Colonic mucosa (tissue), 4 donors: ENCODE data around the gene ADK. TPM values are rescaled to one million over a fixed set of nuclear protein-coding genes. Genes with fewer than 3 reads are reported as not detected.

Experiments used
- DNase-seq: peaks from one replicate; pipeline ENCODE4 v3.0.0-alpha.2; 2020
- H3K27ac ChIP-seq: fragments of 200-600 bp; one replicate; pipeline ENCODE4 v1.8.0; 2021
- H3K27me3 ChIP-seq: fragments of 200-600 bp; one replicate; pipeline ENCODE4 v1.8.0; 2021
- H3K36me3 ChIP-seq: fragments of 200-600 bp; one replicate; pipeline ENCODE4 v1.8.0; 2021
- H3K4me1 ChIP-seq: fragments of 200-600 bp; one replicate; pipeline ENCODE4 v1.8.0; 2021; ENCODE audit warnings: mild to moderate bottlenecking
- H3K4me3 ChIP-seq: fragments of 200-600 bp; one replicate; pipeline ENCODE4 v1.8.0; 2021
- H3K9ac ChIP-seq, 2 donors: one replicate each; pipeline ENCODE4 v1.7.0; 2013; ENCODE audit warnings: control low read depth in 2 of 2, low read depth in 2 of 2, low read length in 2 of 2
- H3K9me3 ChIP-seq: fragments of 200-600 bp; one replicate; pipeline ENCODE4 v1.8.0; 2021
- intact Hi-C: fragments of 100-400 bp; cut with DNase I; formaldehyde crosslinking; loops from one replicate; pipeline ENCODE4 v1.14.1; 2022
- total RNA-seq, 2 donors: library from RNA; stranded (reverse); fragmentation: NEBNext Ultra II Directional in 1 of 2; extraction: Animal tissue kit (Norgen Biotek cat#: 25700) in 1 of 2; gene quantifications; one replicate each; pipeline ENCODE4 v1.2.1, GENCODE V29; 2021
- TF ChIP-seq, protein P1 (sequence below): fragments of 200-600 bp; IDR thresholded peaks from one replicate; pipeline ENCODE4 v1.8.0; 2022; ENCODE audit warnings: antibody characterized with exemption, mild to moderate bottlenecking
- donor health status: healthy.
- donor health status: DM: no; HTN: no; CAD: no.
- donor health status: DM: no; HTN: no; CAD: no.

ADK gene
- total RNA-seq, 2 donors from 2014 or later = 20.2 to 27.6 TPM

DNA sequence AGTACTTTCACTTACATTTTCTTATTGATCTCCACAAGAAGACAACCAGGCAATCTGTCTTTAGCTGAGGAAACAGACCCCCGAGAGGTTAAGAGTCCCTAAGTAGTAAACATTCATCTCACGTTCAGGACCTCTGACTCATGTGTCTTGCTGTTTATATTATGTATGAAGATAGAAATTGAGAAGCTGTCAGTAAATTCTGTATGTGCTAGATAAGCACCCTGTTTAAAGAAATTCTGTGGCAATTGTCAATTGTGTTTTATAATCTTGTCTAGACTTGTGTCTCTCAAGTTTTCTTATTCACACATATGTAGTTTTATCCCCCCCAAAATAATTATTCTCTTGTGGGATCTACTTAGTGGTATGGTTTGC is 14.5 kb downstream of the ADK start:
- Histone ChIP-seq H3K4me3 (no peak overlapping the region), H3K27me3 (no peaks in the 10 kb centered on the region), H3K9me3 (no peaks in the 10 kb centered on the region), H3K36me3 (no peaks in the 10 kb centered on the region), H3K9ac (no peak overlapping the region), H3K27ac (no peak overlapping the region), H3K4me1 (no peaks in the 10 kb centered on the region)
- TF ChIP-seq, protein P1, sequence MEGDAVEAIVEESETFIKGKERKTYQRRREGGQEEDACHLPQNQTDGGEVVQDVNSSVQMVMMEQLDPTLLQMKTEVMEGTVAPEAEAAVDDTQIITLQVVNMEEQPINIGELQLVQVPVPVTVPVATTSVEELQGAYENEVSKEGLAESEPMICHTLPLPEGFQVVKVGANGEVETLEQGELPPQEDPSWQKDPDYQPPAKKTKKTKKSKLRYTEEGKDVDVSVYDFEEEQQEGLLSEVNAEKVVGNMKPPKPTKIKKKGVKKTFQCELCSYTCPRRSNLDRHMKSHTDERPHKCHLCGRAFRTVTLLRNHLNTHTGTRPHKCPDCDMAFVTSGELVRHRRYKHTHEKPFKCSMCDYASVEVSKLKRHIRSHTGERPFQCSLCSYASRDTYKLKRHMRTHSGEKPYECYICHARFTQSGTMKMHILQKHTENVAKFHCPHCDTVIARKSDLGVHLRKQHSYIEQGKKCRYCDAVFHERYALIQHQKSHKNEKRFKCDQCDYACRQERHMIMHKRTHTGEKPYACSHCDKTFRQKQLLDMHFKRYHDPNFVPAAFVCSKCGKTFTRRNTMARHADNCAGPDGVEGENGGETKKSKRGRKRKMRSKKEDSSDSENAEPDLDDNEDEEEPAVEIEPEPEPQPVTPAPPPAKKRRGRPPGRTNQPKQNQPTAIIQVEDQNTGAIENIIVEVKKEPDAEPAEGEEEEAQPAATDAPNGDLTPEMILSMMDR = no peak
- no peak for DNase-seq
- intact Hi-C loops = no loop called here

DNA sequence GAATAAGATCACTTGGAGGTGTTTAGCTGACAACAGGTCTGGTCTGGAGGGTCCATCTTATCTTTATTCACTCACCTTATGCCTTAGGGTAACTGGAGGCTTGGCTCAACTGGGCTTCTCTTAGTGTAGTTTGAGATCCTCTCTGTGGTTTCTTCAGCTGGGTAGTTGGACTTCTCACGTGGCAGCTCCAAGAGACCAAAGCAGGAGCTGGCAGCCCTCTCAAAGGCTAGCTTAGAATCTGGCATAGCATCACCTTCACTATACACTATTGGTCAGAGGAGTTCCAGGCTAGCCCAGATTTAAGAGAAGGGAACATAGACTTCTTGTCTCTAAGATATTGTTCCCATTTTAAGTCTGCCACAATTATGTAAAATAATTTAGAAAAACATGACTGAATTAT is 16.4 kb downstream of the ADK start:
- no peak overlapping the region for H3K27ac ChIP-seq
- H3K4me3 ChIP-seq = no peak overlapping the region
- no peak overlapping the region for H3K9ac ChIP-seq
- no peaks in the 10 kb centered on the region for H3K27me3 ChIP-seq
- no peaks in the 10 kb centered on the region for H3K9me3 ChIP-seq
- TF ChIP-seq, protein P1 = no peak
- no peaks in the 10 kb centered on the region for H3K4me1 ChIP-seq
- DNase-seq = no peak
- intact Hi-C loops = no loop called here
- H3K36me3 ChIP-seq = no peaks in the 10 kb centered on the region

DNA sequence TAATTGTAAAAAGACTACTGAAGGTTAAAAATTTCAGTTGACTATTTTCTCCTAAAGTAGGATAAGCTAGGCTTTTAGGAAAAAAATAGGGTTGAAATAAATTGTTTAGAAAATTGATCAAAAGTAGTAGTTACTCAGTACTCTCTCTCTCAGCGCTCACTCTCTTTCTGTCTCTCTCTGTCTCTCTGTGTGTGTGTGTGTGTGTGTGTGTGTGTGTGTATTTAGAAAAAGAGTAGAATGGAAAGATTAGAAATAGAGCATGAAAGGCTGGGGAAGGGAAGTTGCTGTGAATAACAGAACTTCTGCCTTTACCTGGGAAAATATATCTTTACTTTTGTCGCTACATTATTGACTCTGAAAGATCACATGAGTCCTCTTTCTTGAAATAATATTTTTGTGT is 20.6 kb downstream of the ADK start:
- no peak overlapping the region for H3K27ac ChIP-seq
- DNase-seq = no peak
- no peaks in the 10 kb centered on the region for H3K27me3 ChIP-seq
- intact Hi-C loops = no loop called here
- H3K4me3 ChIP-seq = no peak overlapping the region
- no peak overlapping the region for H3K9ac ChIP-seq
- H3K4me1 ChIP-seq = peaks cover 3% of the 10 kb centered on the region
- H3K9me3 ChIP-seq = no peaks in the 10 kb centered on the region
- H3K36me3 ChIP-seq = no peaks in the 10 kb centered on the region
- TF ChIP-seq, protein P1 = no peak

DNA sequence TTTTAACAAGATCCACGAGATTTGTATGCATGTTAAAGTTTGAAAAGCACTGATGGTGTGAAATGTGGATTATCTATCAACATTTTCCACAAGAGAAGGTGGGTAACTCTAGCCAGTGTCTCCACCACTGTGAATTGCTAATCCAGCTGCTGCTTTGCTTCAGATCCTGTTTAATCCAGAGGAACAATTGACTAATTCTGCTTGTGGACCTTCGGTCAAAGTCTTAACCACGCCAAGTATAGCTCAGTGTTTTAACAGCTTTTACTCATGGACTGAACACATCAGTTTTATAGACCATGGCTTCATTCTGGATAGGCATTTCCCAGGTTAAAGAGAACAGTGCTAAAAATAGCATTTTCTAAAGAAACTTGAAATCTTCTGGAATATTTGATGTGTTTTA is 23.5 kb downstream of the ADK start:
- TF ChIP-seq, protein P1 = no peak
- no peaks in the 10 kb centered on the region for H3K36me3 ChIP-seq
- no peak overlapping the region for H3K27ac ChIP-seq
- H3K27me3 ChIP-seq = no peaks in the 10 kb centered on the region
- no peak overlapping the region for H3K4me3 ChIP-seq
- peaks cover 3% of the 10 kb centered on the region for H3K4me1 ChIP-seq
- DNase-seq = no peak
- intact Hi-C loops = no loop called here
- H3K9me3 ChIP-seq = no peaks in the 10 kb centered on the region
- H3K9ac ChIP-seq = peak overlapping the region in 1 of 2 donors; percentile 58

DNA sequence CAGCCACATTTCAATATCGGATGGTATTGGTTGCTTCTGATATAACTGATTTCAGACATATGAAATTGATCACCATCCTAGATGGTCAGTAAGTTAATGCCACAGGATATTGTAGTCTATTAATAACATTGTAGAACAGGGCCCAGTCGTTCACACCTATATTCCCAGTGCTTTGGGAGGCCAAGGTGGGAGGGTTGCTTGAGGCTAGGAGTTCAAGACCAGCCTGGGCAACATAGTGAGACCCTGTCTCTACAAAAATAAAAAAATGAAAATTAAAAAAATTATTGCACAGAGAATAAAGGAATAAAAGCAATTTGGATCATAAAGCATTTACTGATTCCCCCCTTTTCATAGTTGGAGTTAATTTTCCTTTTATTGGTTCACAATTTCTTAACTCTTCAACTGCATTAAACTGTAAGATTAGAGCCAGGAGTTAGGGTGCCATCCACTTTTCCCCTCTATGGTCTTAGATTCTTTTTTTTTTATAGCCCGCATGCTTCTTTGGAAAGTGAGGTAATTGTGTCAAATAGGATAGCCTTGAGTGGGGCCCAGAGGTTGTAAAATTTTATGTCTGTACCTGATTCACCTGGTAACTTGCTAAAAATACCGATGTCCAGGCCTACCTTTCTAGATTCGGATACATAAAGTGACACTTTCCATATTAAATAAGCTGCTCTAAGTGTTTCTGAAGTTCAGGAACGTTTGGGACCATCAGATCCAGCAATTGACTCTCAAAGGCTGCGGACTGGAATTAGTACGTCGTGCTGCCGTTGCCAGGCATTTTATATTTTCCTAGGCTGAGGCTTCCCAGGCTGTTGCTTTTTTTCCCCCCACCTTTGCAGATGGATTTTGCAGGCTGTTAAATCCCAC is 24.7 kb downstream of the ADK start:
- no peaks in the 10 kb centered on the region for H3K27me3 ChIP-seq
- H3K4me3 ChIP-seq = peak overlapping the region; percentile 58
- H3K9me3 ChIP-seq = no peaks in the 10 kb centered on the region
- intact Hi-C loops = no loop called here
- H3K4me1 ChIP-seq = peaks cover 3% of the 10 kb centered on the region
- H3K36me3 ChIP-seq = no peaks in the 10 kb centered on the region
- DNase-seq = no peak
- peak overlapping the region; percentile 77 for H3K27ac ChIP-seq
- peak overlapping the region; percentile 86 to 87 for H3K9ac ChIP-seq
- TF ChIP-seq, protein P1 = no peak
